Bronchial epithelial cell (primary cell): ENCODE measurements around the gene HTR6. TPM values are rescaled to one million over a fixed set of nuclear protein-coding genes. Genes with fewer than 3 reads are reported as not detected.
A peak's percentile ranks its signal among the peaks of the same experiment; 100 is the strongest.

Source experiments
- DNase-seq: peaks from one replicate; pipeline ENCODE4 v3.0.0-alpha.2; 2010; ENCODE audit warnings: low read depth
- FAIRE-seq: peaks from 2 replicates; lab custom pipeline; 2011; peaks lifted over from hg19 to GRCh38; lab: Jason Lieb, UNC
- H3K27me3 ChIP-seq: 2 replicates; pipeline ENCODE4 v1.5.1; 2011; ENCODE audit warnings: low read length; ENCODE audit not compliant: control insufficient read depth, insufficient read depth
- H3K36me3 ChIP-seq: 2 replicates; pipeline ENCODE4 v1.5.1; 2011; ENCODE audit warnings: low read length; ENCODE audit not compliant: control insufficient read depth, insufficient read depth
- H3K4me3 ChIP-seq: 2 replicates; pipeline ENCODE4 v1.5.1; 2011; ENCODE audit warnings: mild to moderate bottlenecking, low read depth, low read length, control low read depth
- CTCF ChIP-seq: IDR thresholded peaks from 2 replicates; pipeline ENCODE4 v1.5.1; 2011; ENCODE audit warnings: mild to moderate bottlenecking, moderate library complexity, low read length, control low read depth, inconsistent platforms; ENCODE audit not compliant: insufficient read depth, severe bottlenecking
- total RNA-seq: library from RNA; depleted of rRNA; stranded (reverse); fragments of >200 nt; gene quantifications from 2 replicates; pipeline ENCODE4 v1.2.1, GENCODE V29; 2014

Gene HTR6
- total RNA-seq, 1 donor from 2014 or later, result not detected

- peak; percentile 95 for TF ChIP-seq CTCF
- peak; percentile 47 for DNase-seq
- Histone ChIP-seq H3K36me3 (no peaks in the 10 kb centered on the region), H3K4me3 (no peak overlapping the region), H3K27me3 (no peaks in the 10 kb centered on the region)
- no peak for FAIRE-seq
These were observed 39.8 kb downstream of the HTR6 start for GRCh38 chr1:19704247-19705113.

GRCh38 chr1:19705464-19705863 lies 40.8 kb downstream of the HTR6 start:
- no peak for FAIRE-seq
- no peaks in the 10 kb centered on the region for H3K36me3 ChIP-seq
- no peak overlapping the region for H3K4me3 ChIP-seq
- DNase-seq, result no peak
- H3K27me3 ChIP-seq, result no peaks in the 10 kb centered on the region
- TF ChIP-seq CTCF, result no peak

GRCh38 chr1:19706136-19706535 lies 41.5 kb downstream of the HTR6 start:
- H3K27me3 ChIP-seq, result no peaks in the 10 kb centered on the region
- H3K4me3 ChIP-seq, result no peak overlapping the region
- no peak for DNase-seq
- TF ChIP-seq CTCF, result no peak
- no peak for FAIRE-seq
- no peaks in the 10 kb centered on the region for H3K36me3 ChIP-seq

GRCh38 chr1:19708567-19709110 lies 44.0 kb downstream of the HTR6 start:
- no peaks in the 10 kb centered on the region for H3K27me3 ChIP-seq
- H3K36me3 ChIP-seq, result no peaks in the 10 kb centered on the region
- FAIRE-seq (no peak), DNase-seq (no peak)
- H3K4me3 ChIP-seq, result no peak overlapping the region
- no peak for TF ChIP-seq CTCF

- DNase-seq, result no peak
- no peak for FAIRE-seq
- H3K27me3 ChIP-seq, result no peaks in the 10 kb centered on the region
These were observed 44.7 kb downstream of the HTR6 start for GRCh38 chr1:19709260-19709793.

More at GRCh38 chr1:19709260-19709793, 44.7 kb downstream of the HTR6 start:
- TF ChIP-seq CTCF, result no peak
- H3K36me3 ChIP-seq, result no peaks in the 10 kb centered on the region
- no peak overlapping the region for H3K4me3 ChIP-seq
